CD4-positive, alpha-beta T cell treated with Interleukin-15 for 1 hour (primary cell): ENCODE data around the gene PACSIN2.
"Not testable (repeated sequence)": the region's sequence is repeated elsewhere in the genome, so short reads cannot be mapped to it uniquely, and the experiment has no call there.

ENCODE experiments used
- DNase-seq: peaks from one replicate; pipeline ENCODE4 v3.0.0-alpha.2; 2020

PACSIN2 gene

DNA sequence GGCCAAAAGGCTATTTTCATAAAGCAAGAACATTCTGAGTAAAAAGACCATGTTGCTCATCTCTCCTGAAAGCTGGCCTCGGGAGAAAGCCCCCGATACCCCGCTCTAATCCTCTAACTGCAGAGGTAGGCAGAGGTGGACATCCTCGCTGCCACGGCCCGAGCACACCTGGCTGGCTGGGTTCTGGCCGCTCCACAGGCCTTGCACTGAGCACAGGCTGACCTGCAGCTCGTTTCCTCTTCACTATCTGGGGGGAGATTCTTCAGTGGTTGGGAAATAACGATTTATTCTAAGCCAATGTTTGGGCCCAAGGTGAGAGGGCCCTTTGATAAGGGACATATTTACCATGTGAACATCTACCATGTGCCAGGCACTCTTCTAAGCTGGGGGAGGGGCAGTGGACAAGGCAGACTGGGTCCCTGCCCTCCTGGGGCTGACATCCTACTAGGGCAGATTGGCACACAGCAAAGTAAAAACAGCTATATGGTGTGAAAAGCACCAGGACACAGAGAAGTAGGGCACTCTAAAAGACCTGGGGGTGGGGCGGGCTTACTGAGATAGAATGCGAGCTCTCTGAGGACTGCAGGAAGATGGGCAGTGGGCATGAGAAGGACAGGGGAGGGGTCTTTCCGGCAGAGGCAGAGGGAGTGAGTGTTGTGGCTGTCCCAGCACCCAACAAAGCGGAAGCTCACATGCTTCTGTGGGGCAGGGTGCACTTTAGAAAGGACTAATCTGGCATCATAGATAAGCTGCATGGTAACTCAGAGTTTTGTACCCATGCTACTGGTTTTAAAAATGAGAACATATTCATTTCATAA is 92.4 kb downstream of the PACSIN2 start:
- no peak for DNase-seq

DNA sequence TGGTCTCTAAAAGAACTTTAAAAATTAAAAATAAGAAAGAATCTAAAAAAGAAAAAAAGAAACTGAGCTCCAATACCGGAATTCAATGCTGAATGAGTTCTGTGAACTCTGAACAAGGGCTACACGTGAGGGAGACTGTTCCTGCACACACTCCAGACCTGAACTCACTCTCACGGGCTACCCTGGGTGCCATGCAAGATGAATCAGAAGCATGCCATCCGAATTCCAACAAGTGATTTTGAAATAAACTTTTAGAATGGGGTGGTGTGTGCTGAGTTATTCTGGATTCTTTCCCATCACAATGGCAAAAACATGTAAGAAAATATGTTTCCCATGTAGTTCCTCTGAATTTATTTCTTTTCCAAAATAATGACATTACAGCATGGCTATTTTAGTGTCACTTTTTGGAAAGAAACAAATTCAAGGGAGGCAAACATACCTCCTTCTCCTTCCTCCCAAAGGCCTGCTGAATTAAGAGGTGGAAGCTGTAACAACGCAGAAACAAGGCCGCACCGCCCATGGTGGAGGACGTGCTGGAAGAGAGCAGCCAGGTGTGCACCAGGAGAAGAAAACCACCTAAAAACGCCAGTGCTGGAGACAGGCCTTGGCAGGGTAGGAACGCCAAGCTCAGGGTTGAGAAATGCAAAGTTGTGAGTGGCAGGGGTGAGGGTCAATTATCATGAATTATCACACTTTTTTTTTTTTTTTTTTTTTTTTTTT is 94.7 kb downstream of the PACSIN2 start:
- no peak for DNase-seq

DNA sequence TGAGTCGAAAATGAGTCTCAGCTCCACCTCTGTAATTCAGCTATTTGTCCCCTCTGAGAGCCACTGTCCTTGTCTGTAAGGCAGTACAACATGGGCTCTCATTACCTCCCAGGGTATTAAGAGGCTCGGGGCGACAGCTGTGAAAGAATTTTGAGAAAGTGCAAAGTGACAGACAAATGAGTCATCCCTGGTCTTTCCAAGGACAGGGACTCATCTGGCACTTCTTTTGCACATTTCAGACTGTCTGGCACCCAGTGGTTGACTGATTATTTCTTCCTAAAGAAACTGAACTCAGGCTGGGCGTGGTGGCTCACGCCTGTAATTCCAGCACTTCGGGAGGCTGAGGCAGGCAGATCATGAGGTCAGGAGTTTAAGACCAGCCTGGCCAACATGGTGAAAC is 95.8 kb downstream of the PACSIN2 start:
- no peak for DNase-seq

DNA sequence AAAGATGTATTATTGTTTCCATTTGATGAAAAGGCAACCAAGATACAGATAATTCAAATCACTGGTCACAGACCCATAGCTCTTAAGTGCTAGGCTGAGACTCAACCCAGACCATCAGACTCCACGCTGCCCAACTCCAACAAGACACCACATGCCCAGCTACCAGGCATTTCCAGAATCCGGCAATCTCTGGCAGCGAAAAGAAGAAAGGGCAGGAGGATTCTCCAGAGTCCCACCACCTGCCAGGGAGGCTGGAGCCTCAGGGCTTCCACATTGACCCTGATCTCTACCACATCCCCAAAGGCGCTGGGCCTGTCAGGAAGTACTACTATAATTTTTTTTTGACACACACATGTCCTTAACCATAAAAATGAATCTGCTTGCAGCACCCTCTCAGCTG is 96.4 kb downstream of the PACSIN2 start:
- DNase-seq: no peak

DNA sequence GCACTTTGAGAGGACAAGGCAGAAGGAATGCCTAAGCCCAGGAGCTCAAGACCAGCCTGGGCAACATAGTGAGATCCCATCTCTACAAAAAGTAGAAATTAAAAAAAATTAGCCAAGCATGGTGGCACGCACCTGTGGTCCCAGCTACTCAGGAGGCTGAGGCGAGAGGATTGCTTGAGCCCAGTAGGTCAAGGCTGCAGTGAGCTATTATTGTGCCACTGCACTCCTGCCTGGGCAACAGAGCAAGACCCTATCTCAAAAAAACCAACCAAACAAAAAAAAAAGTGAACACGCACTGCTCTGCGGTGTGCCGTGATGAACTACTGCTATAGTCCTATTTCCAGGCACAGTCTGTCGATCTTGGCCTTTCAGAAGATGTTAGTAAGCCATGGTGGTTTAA is 97.6 kb downstream of the PACSIN2 start:
- not testable (repeated sequence) for DNase-seq

DNA sequence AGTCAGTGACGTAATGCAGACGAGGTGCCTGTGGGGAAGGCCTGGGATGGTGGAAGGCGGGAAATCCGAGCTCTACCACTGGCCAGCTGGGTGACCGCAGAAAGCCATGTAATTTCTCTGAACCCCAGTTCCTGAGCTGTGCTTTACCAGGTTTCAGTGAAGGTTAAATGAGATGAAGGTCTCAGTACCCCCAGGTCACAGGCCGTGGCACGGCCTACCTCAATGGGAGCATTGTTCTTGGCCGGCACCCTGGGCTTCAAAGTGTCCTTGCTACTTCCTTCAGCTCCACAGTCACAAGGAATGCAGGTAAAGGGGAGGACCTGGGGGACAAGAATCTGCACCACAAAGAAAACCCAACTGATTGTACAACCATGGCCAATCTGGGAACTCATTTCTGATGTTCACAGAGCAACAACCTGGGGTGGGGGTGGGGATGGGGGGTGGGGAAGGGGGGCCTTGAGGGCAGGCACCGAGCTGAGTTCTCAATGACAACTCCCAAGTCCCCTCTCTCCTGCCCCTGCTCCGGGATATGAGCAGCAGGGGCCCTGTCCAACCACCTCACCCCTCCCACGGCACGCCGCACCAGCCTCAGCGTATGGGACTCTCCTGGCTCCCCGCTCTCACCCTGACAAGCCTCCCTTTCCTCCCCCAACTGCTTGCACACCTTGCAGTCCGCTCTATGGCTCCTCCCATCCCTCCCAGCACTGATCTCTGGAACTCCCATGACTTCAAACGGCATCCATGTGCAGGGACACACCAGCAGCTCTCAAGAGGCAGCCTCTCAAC is 98.8 kb downstream of the PACSIN2 start:
- DNase-seq: no peak

DNA sequence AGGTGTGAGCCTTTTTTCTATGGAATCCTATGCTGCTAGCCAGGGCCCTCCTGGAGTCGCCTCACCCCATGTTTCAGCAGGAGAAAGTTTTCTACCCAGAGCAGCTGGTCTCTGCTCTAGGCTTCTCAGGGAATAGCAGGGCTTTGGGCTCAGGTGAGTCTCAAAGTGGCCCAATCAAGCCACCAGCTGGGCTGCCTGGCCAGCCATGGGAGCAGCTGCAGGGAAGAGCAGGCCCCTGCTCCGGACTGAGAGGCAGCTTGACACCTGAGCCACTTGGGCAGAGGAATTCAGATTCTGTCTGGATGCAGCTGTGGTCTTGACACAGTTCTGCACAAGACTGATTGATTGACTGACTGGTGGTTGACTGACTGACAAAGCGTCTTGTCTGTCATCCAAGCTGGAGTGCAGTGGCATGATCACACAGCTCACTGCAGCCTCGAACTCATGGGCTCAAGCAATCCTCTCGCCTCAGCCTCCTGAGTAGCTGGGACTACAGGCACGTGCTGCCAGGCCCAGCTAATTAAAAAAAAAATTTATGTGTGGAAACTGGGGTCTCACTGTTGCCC is 100.4 kb downstream of the PACSIN2 start:
- no peak for DNase-seq

DNA sequence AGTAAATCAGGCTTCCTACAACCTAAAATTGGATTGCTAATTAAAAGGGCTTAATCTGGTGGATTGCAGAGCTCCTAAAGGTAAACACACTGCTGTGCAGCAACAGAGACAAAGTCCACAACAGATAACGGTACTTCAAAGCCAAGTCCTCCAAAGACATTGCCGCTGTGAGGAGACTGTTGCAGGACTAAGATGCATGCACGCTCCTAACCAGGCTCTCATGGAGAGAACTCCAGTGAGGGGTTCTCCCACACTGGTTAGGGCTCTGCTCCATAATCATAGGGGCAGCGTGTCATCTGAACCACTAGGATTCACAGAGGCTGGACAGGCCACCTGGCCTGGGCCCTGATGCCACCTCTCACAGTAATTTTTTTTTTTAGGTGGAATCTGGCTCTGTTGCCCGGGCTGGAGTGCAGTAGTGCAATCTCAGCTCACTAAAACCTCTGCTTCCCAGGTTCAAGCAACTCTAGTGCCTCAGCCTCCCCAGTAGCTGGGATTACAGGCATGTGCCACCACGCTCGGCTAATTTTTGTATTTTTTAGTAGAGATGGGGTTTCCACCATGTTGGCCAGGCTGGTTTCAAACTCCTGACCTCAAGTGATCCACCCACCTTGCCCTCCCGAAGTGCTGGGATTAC is 101.0 kb downstream of the PACSIN2 start:
- no peak for DNase-seq

DNA sequence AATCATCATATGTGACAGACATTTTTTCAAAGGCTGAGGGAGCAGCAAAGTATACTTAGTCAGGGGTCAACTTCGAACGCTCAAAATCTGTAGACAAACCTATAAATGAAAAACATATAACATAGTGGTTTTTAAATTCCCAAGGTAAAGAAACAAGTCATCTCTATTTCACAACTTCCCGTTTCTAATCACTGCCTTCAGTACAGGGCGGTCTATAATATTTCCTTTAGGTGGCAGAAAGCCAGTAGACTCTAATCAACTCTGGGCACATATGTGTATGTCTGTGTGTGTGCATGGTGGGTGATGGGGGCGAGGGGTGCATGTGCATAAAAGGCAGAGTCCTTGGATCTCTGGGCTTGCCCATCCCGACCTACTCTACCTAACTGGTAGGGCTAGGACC is 102.9 kb downstream of the PACSIN2 start:
- no peak for DNase-seq

DNA sequence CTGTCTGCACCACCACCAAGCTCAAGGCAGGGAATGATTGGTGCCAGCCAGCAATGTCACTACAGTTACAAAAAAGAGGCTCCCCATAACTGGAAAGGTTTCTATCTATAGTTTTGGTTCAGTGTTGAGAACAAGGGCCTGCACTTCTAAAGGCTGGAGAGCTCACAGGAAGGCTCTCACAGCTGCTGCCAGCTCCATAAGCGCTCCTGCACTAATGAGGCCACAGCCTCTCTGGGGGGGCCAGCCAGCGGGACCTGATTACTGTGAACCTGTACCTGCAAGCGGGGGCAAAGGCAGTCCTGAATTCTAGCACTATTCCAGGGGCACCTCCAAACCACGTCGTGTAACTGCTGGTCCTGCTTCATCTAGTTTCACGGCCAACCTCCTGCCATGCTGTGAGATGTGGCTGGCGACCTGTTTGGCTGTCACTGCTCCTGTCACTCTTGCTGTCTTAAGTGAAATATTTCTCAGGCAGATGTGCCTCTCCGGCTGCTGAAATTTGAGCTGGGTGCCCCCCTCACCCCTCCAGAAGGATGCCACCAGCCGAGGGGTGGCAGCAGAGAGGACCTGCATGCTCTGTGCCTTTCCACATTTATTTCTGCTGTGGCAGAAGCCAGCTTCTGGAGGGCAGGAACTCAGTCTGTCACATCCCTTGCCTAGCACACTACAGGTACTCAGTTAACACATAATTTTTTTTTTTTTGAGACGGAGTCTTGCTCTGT is 104.6 kb downstream of the PACSIN2 start:
- no peak for DNase-seq

DNA sequence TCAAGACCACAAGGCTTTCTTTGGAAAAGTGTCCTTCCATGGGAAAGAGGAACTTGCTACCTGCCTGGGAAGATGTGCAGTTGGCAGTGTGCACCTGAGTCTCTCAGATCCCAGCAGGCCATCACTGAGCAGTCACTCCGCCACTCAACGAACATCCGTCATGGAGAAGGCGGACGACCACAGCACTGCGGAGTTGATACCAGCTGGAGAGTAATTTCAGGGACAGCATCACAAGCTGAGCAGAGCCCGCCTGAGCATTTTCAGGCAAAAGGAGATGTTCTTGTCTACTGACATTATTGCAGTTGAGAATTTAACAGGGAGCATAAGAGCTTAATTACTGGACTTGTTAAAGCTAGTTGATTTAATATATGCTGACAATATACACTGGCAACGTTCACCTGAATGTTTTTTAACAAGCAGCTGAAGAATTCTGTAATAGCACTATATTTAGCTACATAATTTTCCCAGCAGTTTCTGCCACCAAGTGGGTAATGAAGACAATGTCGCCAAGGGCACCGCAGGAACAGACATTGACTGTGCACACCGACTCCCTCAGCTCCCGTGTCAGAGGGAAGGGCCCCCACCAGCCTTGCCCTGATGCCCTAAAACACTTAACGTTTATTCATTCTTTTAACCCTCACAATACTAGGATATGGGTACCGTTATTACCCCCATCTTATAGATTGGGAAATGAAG is 105.4 kb downstream of the PACSIN2 start:
- no peak for DNase-seq

DNA sequence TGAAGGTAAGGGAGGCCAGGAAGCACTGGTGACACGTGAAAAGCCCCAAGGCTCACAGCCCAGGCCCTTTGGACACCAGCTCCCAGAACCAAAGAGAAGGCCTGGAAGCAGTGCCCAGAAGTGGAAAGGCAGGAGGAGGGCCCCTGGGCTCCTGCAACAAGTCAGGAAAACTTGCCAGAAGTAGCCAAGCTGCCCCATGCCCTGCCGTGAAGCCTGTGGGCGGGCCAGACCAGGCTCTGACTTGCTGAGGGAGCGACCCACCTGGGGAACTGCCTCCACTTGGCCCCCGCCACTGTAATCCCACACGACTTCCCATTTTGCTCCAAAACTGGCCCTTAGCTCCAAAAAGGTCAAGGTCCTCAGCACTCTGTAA is 106.6 kb downstream of the PACSIN2 start:
- no peak for DNase-seq

DNA sequence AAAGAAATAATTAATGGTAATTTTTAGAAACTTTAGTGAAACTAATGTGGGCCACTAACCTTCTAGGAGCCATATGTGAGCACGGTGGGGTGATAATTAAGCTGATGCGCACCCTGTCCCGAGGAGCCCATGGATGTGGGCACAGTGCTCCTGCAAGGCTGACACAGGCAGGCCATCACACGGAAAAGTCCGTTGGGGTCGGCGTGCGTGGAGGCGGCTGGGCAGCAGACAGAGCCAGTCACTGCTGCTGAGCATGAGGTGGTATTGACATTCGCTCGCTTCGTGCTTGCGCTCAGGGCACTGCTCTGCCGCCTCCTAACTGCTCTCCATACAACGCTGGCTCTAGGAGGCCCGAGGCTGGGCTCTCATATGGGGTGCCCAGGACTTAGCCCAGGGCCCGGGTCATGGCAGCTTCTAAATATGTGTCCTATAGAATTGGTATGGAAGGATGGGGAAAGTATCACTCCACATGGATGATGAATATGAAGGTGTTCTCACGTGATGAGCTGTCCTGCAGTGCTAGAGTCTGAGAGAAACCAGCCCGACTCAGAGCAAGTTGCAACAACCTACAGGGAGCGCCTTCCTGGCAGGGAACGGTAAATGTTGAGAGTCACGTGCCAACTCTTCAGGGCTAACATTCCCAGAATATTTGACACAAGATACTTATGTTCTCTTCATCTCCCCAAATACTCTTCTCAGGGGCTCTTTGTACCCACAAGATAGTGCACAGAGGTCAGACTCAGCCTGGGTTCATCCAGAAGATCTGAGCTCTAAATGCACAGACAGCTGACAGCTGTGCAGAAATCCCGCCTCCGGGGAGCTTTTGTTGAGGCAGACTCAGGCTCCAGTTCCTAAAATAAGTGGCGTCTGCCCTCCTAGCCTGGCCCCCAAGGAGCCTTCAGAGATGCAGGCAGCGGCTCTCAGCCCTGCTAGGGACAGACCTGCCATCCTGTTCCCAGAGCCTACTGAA is 107.3 kb downstream of the PACSIN2 start:
- DNase-seq: no peak

DNA sequence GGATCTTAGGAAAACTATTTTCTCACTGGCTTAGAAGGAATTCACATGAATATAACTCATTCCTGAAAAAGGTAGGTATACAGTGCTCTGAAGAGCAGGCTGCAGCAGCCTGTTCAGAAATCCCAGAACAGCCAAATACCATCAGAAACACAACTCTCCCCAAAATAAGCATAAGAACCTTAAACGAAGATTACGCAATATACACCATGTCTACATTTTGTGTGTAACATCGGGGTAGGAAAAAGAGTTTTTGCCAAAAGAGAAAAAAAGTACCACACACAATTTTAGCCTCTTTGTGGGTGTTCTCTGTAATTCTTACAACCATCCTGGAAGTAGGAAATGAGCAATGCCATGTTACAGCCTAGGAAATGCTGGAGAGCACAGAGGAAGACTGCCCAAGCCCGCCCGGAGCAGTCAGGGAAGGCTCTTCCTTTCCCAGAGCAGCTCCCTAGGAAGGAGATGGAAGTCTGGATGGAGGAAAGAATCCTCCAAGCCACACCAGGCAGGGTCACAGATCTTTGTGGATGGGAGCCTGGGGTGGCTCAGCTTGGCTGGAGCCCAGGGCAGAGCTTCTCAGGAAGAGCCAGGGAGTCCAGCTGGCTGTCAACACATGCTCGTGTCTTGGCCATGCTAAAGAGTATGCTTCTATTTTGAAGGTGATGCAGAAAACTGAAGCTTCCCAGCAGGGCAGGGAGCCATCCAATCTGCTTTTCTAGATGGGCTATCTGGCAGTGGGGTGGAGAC is 108.2 kb downstream of the PACSIN2 start:
- DNase-seq: no peak

DNA sequence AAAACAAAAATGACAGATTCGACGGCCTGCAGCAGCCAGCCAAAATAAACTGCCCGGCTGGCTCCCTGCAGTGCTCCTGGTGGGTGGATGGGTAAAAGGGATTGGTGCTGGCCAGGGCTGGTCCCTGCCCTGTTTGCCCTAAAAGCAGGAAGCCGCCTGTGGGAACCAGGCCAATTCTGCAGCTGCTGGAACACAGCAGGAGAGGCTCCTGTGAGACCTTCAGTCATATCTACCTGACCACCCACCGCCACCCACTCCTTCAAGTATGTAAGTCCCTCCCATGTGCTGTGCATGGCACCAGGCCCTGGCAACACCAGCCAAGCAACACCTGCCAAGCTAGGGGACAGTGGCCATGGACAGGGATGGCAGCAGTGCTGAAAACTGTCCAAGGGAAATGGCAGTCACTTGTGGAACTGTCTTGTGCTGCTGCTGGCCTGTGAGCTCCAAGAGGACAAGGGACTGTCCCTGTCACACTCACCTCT is 109.2 kb downstream of the PACSIN2 start:
- no peak for DNase-seq

DNA sequence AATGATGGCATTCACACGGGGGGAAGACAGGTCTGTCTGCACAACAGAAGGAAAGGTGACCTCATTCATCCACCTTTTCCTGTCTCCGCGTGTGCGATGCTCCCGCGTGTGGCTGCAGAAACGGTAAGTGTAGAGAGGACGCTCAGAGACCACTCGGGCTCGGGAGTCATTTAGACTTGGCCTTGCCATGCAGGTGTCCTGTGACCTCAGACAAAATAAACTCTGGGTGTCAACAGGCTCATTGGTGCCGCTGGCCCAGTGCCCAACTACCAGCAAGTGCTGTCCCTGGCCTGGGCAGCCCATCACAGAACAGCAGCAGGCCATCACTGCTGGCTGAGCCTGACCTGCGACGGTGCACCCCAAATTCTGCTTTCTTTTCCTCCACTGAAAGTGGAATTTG is 109.7 kb downstream of the PACSIN2 start:
- DNase-seq: no peak

DNA sequence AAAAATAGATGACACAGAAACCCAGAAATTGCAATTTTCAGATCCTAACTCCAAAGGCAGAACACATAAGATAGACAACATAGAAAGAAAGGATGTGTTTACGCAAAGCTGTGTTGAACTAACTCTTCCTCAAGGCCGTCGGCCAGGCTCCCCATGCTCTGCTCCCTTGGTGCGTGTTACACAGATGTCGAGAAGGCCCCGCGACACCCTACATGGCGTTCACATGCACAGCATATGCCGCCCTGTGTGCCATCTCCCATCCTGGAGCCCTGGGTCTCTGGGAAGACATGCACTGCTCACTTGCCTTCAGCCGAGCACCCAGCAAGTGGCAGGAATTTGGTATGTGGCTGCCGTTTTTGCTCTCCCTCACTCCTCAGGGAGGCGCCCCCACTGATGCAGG is 110.9 kb downstream of the PACSIN2 start:
- DNase-seq: no peak

DNA sequence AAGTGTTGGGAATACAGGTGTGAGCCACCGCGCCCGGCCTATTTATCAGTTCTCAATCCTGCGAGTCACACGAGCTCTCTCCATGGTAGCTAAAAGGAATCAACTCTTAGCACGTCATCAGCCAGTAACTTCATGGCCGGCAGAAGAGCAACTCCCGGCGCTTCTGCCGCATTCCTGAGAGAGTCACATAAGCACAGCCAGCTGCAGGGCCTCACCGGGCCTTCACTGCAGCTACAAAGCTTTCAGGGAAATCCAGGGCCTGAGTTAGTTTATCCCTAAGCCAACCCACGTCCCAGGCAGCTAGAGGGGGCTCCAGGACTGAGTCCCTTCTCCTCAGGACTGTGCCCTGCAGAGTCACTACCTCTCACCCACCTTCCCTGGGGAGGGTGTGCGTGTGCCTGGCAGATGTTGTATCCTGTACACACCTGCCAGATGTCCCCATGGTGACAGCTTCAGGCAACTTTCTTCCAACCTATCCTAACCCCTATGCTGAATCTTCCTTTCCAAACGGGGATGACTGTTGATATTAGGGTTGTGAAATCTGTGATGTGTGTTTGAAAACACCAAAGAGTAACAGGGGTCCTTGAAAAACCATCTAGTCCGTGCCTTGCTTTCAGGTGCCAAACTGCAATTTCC is 112.0 kb downstream of the PACSIN2 start:
- no peak for DNase-seq
